Uterus (tissue), 4 donors: ENCODE measurements around the gene GJB2. TPM values are rescaled to one million over a fixed set of nuclear protein-coding genes. Genes with fewer than 3 reads are reported as not detected.

Source experiments
- DNase-seq, 2 donors: peaks; one replicate each; pipeline ENCODE4 v3.0.0-alpha.2; 2019 to 2020
- H3K27ac ChIP-seq, 2 donors: fragments of 200-600 bp; sonication (generic); 1 replicate in 1 of 2; 2 replicates in 1 of 2; pipeline ENCODE4 v1.5.1; 2016 to 2018
- H3K27me3 ChIP-seq, 2 donors: fragments of 200-600 bp; sonication (generic); one replicate each; pipeline ENCODE4 v1.5.1; 2018 to 2019; ENCODE audit warnings: control low read depth in 1 of 2
- H3K36me3 ChIP-seq, 2 donors: fragments of 200-600 bp; sonication (generic); one replicate each; pipeline ENCODE4 v1.5.1; 2019; ENCODE audit warnings: control low read depth in 1 of 2
- H3K4me1 ChIP-seq, 2 donors: fragments of 200-600 bp; sonication (generic); one replicate each; pipeline ENCODE4 v1.5.1; 2018 to 2019; ENCODE audit warnings: control low read depth in 1 of 2
- H3K4me3 ChIP-seq, 2 donors: fragments of 200-600 bp; sonication (generic); 1 replicate in 1 of 2; 2 replicates in 1 of 2; pipeline ENCODE4 v1.5.1; 2018 to 2019; ENCODE audit warnings: mild to moderate bottlenecking in 1 of 2
- H3K9me3 ChIP-seq, 2 donors: fragments of 200-600 bp; sonication (generic); one replicate each; pipeline ENCODE4 v1.5.1; 2019; ENCODE audit warnings: control low read depth in 1 of 2
- POLR2A ChIP-seq, 2 donors: fragments of 450-650 bp; IDR thresholded peaks; one replicate each; pipeline ENCODE4 v1.6.1; 2016; ENCODE audit warnings: antibody characterized with exemption in 2 of 2, mild to moderate bottlenecking in 1 of 2, moderate library complexity in 1 of 2
- intact Hi-C: fragments of 100-400 bp; cut with DNase I; formaldehyde crosslinking; loops from one replicate; pipeline ENCODE4 v1.15.1; 2023; ENCODE audit warnings: low total_unique reads
- total RNA-seq, 4 donors: library from RNA; depleted of rRNA in 3 of 4; stranded (reverse); fragments of >200 nt in 3 of 4; gene quantifications; one replicate each; pipeline versions ENCODE4 v1.1.0 to v1.2.4, GENCODE V29; 2014 to 2023
- TF ChIP-seq, protein P1 (sequence below), 4 experiments: fragments of 200-600 bp in 2 of 4; fragments of 450-650 bp in 2 of 4; sonication (generic) in 2 of 4; IDR thresholded peaks; one replicate each; pipeline ENCODE4 v1.5.1; 2016 to 2019; ENCODE audit warnings: antibody characterized with exemption in 4 of 4, mild to moderate bottlenecking in 2 of 4, moderate library complexity in 1 of 4
- donor health status: DM: yes; HTN: yes; CAD: no.

Gene GJB2
- total RNA-seq, 4 donors from 2014 or later = 1.2 to 2.5 TPM; not detected in 2

DNA sequence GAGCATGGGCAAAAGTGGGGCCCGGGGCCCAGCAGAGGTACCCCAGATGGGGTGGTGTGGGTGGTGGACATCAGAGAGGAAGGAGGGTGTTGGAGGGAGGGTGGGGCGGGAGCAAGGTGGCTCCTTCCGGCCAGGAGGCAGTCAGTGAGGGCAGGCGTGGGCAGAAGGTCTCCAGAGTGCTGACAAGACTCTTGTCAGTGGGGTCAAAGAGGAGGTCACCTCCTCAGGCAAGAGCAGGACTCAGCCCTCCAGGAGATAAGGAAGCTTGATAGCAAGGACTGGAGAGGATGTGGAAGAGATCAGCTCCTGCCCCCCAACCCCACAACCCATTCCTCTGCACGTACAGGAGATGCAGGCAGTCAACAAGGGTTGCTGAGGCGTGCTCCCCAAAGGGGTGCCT is 41.7 kb downstream of the GJB2 start:
- intact Hi-C loops = no loop called here

DNA sequence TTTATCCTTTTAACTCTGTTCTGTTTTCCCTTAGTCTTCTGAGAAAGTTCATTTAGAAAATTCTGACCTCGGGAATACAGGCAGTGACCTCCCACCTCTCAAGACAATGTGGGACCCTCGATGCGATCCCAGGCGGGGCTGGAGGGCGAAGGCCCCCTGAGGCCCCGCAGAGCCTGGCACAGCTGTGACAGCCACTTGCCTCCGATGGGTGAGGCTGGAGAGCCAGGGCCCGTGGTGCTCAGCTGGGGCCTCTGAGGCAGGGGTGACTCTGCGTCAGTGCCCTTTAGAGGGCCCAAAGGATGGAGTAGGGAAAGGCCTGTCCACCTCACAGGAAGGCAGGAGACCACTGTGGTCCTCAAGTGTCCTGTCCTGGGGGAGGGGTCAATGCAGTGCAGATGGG is 42.2 kb downstream of the GJB2 start:
- H3K4me3 ChIP-seq = no peak overlapping the region
- DNase-seq = no peak
- H3K27ac ChIP-seq = no peak overlapping the region
- intact Hi-C loops = no loop called here
- H3K27me3 ChIP-seq = peaks cover 0 to 9% of the 10 kb centered on the region in 2 donors
- H3K9me3 ChIP-seq = no peaks in the 10 kb centered on the region
- no peaks in the 10 kb centered on the region for H3K36me3 ChIP-seq
- H3K4me1 ChIP-seq = no peaks in the 10 kb centered on the region
- no peak for TF ChIP-seq POLR2A (IDR thresholded peaks at IDR 0.05)
- TF ChIP-seq, protein P1, sequence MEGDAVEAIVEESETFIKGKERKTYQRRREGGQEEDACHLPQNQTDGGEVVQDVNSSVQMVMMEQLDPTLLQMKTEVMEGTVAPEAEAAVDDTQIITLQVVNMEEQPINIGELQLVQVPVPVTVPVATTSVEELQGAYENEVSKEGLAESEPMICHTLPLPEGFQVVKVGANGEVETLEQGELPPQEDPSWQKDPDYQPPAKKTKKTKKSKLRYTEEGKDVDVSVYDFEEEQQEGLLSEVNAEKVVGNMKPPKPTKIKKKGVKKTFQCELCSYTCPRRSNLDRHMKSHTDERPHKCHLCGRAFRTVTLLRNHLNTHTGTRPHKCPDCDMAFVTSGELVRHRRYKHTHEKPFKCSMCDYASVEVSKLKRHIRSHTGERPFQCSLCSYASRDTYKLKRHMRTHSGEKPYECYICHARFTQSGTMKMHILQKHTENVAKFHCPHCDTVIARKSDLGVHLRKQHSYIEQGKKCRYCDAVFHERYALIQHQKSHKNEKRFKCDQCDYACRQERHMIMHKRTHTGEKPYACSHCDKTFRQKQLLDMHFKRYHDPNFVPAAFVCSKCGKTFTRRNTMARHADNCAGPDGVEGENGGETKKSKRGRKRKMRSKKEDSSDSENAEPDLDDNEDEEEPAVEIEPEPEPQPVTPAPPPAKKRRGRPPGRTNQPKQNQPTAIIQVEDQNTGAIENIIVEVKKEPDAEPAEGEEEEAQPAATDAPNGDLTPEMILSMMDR (IDR thresholded peaks at IDR 0.05) = no peak

More for the DNA sequence above, 41.7 kb downstream of the GJB2 start:
- TF ChIP-seq POLR2A (IDR thresholded peaks at IDR 0.05) = no peak
- TF ChIP-seq, protein P1 (IDR thresholded peaks at IDR 0.05) = no peak
- DNase-seq = no peak
- Histone ChIP-seq H3K27ac (no peak overlapping the region), H3K9me3 (no peaks in the 10 kb centered on the region), H3K36me3 (no peaks in the 10 kb centered on the region), H3K27me3 (peaks cover 0 to 14% of the 10 kb centered on the region in 2 donors), H3K4me3 (no peak overlapping the region), H3K4me1 (no peaks in the 10 kb centered on the region)

DNA sequence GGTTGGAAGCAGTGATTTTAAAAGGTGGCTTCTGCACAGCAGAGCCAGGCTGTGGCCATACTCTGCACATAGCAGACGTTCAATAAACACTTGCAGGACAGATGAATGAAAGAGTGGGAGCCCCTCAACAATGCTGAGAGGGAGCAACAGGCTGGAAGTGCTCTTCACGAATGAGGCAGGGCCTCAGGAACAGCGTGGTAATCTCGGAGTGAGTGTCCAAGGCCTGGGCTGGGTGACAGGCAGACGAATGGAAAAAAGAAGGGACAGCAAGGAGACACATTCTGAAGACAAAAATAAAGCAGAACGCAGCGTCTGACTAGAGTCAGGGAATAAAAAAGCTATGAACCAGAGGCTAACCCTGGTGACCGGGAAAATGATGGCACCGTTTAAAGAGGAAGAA is 43.0 kb downstream of the GJB2 start:
- no peaks in the 10 kb centered on the region for H3K9me3 ChIP-seq
- DNase-seq = no peak
- no peak overlapping the region for H3K4me3 ChIP-seq
- TF ChIP-seq, protein P1 (IDR thresholded peaks at IDR 0.05) = no peak
- intact Hi-C loops = no loop called here
- no peak overlapping the region for H3K27ac ChIP-seq
- no peaks in the 10 kb centered on the region for H3K36me3 ChIP-seq
- H3K27me3 ChIP-seq = peaks cover 0 to 1% of the 10 kb centered on the region in 2 donors
- no peaks in the 10 kb centered on the region for H3K4me1 ChIP-seq

DNA sequence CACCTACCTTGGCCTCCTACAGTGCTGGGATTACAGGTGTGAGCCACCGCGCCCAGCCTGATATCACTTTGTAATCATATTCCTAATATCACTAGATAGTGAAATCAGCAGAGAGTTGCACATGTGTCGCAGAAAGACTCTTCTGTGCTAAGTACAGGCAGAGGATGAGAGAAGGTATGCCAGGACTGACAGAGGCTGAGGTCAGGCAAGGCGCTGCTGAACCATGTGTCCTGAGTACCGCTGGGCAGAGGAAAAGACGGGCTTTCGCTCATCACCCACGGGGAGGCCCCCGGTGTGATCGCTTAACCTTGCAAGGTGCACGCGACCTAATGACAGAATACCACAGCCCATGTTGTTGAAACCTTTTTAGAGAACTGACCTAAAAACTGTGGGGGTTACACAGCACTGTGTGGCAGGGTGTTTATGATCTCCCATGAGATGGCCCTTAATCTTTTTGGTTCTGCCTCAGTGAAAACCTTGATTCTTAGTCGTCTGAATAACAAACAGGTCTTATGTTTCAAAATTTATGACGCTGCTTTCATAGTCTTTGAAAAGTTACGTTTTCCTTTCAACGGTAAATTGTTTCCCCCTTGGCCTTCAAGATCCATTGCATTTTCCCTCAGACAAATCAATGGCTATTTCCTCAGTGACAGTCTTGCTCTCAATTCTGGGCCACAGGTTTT is 44.1 kb downstream of the GJB2 start:
- Histone ChIP-seq H3K9me3 (no peaks in the 10 kb centered on the region), H3K36me3 (no peaks in the 10 kb centered on the region), H3K27me3 (no peaks in the 10 kb centered on the region), H3K4me1 (no peaks in the 10 kb centered on the region), H3K4me3 (no peak overlapping the region), H3K27ac (no peak overlapping the region)
- intact Hi-C loops = no loop called here
- no peak for TF ChIP-seq POLR2A (IDR thresholded peaks at IDR 0.05)
- TF ChIP-seq, protein P1 (IDR thresholded peaks at IDR 0.05) = no peak
- DNase-seq = no peak

DNA sequence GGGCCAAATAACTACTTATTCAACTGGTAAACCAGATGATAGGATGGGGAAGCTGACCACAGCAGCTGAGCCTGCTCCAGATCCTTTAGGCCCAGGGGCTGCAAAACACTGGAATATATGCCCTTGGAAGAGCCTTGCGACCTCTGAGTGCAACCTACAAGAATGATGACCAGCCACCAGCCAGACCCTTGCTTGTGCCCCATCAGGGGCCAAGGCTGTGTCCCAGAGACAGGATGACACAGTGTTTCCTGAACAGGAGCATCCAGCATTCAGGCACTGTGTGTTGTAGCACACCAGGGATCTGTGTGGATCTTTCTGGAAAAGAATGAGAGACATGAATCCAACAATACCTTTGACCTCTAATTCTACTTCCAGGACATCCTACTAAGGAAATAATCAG is 46.4 kb downstream of the GJB2 start:
- H3K27ac ChIP-seq = no peak overlapping the region
- no peaks in the 10 kb centered on the region for H3K36me3 ChIP-seq
- no peak for TF ChIP-seq POLR2A (IDR thresholded peaks at IDR 0.05)
- TF ChIP-seq, protein P1 (IDR thresholded peaks at IDR 0.05) = no peak
- no peak for DNase-seq
- no peaks in the 10 kb centered on the region for H3K4me1 ChIP-seq
- no peak overlapping the region for H3K4me3 ChIP-seq
- intact Hi-C loops = no loop called here
- H3K27me3 ChIP-seq = peaks cover 0 to 5% of the 10 kb centered on the region in 2 donors
- H3K9me3 ChIP-seq = no peaks in the 10 kb centered on the region
